ENCODE results near the gene NACC2.

NACC2 gene

DNA sequence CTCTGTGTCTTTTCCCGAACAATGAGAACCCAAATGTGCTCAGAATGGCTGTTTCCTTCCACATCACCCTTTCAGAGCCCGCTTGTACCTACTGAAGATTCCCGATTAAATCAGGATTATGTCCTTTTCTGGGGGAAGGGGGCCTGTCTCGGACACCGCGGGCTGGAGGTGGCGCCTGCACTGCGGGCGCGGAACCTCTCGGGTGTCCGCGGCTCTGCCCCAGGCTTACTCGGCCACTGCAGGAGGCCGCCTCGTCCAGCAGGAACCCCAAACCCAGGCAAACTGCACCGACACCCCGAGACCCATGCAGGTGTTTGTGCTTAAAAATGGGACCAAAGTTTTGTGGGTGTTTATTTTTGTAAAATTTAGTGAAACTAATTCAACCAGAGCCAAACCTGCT, 32.2 kb upstream of the NACC2 start:
- no peak for DNase-seq

DNA sequence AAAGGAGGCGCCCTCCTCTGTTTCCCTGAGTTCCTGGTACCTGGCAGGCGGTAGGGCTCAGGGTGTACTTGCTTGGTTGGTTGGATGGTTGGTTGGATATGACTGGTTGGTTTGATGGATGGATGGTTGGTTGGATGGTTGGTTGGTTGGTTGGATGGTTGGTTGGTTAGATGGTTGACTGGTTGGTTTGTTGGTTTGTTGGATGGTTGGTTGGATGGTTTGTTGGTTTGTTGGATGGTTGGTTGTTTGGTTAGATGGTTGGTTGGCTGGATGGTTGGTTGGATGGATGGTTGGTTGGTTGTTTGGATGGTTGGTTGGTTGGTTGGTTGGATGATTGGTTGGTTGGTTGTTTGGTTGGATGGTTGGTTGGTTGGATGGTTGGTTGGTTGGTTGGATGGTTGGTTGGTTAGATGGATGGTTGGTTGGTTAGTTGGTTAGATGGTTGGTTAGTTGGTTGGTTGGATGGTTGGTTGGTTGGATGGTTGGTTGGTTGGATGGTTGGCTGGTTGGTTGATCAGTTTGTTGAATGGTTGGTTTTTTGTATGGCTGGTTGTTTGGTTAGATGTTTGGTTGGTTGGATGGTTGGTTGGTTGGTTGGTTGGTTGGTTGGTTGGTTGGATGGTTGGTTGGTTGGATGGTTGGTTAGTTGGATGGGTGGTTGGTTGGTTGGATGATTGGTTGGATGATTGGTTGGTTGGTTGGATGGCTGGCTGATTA, 30.0 kb upstream of the NACC2 start:
- DNase-seq: no peak

- DNase-seq: no peak
These were observed 27.6 kb upstream of the NACC2 start for GRCh38 chr9:136122425-136123383.

DNA sequence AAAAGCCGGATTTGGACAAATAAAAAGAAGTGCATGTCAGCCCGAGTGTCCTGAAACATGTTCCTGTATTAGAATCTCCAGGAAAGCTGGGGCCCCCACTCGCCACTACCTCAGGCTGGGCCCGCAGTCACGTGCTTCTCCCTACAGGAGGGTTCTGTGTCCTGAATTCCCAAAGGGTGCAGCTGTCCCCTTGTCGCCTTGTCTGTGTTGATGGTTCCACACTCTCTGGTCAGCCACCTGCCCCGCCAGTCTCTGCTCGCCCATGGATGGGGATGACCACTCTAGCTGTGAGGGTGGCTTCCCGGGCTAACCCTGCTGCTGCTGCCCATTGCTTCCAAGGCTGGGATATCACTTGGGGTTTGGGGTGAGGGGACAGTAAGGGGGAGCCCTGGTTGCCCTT, 26.7 kb upstream of the NACC2 start:
- DNase-seq: no peak

- DNase-seq: no peak
These were observed 25.4 kb upstream of the NACC2 start for GRCh38 chr9:136120438-136120844.

GRCh38 chr9:136119883-136120393, 24.8 kb upstream of the NACC2 start:
- no peak for DNase-seq

DNA sequence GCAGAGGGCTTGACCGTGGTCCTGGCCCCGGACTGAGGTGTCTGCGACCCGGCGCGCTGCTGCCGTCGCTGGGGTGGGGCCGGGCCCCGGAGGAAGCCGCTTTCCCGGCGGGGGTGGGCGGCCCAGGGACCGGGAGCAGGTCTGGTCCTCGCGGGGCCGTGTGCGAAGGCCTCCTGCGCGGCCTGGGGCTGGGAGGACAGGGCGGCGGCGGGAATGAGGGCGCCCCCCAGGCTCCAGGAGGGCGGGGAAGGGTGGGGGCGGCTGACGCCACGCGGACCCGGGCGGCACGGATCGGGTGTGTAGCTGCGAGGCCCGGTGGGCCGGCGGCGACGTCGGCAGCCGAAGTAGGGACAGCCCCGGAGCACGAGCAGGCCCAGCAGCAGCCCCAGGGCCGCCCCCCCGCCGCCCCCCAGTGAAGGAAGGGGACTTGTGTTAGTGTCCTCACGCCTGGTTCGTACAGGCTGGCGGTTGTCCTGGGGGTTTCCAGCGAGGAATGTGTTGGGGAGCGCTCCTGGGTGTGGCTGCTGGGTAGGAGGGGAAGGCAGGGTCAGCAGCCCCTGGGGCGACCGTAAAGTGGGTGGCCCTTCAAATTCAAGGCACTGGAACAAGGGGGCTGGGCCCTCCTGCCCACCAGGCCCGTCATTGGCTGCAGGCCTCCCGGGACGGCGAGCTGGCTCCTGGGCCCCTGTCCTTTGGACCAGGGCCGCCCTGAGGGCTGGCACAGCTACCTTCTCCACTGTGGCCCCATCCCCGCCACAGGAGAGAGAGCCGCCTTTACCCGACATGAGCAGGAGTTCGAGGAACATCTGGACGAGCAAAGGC, 24.2 kb upstream of the NACC2 start:
- peak; percentile 68 for DNase-seq

- peak; percentile 97 for DNase-seq
These were observed 23.4 kb upstream of the NACC2 start, which contains the start of gene TMEM250 for GRCh38 chr9:136118320-136119060. Gene TMEM250 (minus strand): TSS chr9:136118875. CDS start chr9:136116900, 1,975 bp downstream.

DNA sequence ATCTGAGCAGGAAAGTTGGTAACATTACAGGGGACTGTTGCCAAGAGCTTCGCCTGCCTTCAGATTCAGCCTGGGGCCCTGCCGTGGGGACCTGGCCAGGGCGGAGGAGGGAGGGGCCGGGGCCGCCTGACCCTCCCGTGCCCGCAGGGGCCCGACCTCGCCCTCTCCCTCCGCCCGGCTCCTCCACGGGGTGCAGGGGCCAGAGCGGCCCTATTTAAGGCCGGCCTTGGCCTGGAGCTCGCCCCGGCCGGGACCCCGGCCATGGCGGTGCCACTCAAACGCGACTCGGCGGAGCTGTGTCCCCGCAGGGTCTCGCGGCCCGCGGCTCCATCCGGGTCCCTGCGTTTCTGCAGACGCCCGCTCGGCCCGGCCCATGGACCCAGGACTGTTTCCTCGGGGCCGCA, 22.8 kb upstream of the NACC2 start:
- no peak for DNase-seq

DNA sequence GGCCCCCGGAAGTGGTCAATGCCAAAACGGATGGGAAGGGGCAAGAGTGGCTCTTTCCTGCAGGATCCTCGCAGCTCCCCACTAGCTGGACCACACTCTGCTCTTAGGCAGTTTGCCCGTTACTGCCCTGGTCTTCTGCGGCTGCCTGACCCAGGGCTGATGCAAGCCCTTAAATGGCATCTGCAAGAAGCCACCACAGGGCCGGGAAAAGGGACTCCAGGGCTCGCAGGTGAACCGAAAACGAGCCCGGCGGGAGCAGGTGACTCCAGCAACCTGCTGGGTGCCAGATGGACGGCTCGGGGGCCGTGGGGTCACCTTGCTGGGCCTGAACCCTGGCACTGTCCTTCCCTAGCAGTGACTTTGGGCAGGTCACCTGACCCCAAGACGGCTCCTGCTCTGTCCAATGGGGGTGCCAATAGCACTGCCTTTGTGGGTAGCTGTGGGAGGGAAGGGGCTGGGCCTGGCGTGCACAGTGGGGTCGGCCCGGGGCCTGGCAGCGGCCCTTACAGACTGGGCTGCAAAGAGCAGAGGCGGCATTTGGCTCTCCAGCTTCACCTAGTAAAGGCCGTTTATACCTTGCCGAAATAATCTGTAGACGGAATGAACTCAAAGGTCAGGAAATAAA, 22.3 kb upstream of the NACC2 start:
- no peak for DNase-seq

- DNase-seq: no peak
These were observed 21.4 kb upstream of the NACC2 start for GRCh38 chr9:136116360-136117098.

DNA sequence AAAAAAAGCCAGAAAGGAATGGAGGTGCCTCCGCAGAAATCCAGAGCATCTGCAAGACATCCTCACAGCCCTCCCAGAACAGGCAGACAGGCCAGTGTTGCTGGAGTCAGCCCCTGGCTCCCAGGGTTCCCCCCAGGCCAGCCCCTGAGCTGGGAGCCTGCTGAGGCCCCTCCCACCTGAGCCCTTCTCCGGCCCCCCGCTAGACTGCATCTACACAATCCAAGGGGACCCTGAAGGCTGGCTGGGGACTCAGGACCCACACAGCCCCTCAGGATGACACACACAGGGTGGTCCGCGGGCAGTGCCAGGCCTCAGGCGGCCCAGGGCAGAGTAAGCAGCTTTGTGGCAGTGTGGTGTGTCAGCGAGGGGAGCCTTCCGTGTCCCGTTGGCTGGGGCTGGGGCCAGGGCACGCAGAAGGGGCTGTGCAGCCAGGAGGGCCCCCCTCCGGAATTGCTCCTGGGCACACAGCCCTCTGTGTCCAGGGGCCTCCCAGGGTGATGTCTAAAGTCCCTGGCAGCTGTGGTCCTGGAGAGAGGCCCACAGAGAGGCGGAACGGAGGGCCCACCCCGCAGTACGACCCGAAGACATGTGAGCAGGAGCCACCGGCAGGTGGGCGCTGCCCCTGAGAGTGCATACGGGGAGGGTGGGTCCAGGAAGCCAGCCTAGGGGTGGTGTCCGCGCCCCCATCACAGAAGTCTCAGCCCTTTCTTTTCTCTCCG, 20.7 kb upstream of the NACC2 start:
- DNase-seq: no peak

- no peak for DNase-seq
These were observed 20.1 kb upstream of the NACC2 start for GRCh38 chr9:136115206-136115605.

DNA sequence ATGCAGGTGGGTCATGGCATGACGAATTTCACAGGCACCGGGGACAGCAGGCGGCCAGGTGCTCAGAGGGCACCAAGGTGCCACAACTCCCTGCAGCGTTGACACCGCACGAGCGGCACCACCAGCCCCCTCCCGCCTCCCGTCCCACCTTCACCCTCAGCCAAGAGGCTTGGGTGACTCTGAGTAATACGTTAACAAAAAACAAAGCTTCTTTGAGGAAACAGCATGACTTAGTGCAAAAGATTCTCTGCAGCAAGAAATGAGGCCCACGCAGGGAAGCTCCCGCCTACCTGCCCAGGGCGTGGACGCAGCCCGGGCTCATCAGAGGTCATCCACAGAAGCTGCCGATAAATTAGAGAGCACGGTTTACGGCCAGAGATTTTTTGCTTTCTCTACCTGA, 19.5 kb upstream of the NACC2 start:
- no peak for DNase-seq

GRCh38 chr9:136112541-136112940, 17.5 kb upstream of the NACC2 start:
- DNase-seq: no peak

DNA sequence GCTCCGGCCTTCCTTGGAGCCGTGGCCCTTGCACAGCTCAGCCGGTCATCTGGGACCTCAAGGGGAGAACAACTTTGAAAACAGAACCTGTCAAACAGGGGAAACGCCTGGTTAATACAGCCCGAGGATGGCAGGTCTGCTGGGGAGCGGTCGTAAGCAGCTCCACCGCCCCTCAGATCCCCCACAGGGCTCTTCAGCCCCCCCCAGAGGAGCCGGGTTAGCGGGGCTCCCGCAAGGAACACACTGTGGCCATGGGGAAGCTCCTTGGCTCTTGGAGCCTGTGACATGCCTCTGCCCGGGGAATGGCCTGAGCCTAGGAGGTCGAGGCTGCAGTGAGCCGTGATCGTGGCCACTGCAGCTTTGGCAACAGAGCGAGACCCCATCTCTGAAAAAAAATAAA, 16.8 kb upstream of the NACC2 start:
- no peak for DNase-seq

GRCh38 chr9:136111190-136111589, 16.1 kb upstream of the NACC2 start:
- DNase-seq: no peak

DNA sequence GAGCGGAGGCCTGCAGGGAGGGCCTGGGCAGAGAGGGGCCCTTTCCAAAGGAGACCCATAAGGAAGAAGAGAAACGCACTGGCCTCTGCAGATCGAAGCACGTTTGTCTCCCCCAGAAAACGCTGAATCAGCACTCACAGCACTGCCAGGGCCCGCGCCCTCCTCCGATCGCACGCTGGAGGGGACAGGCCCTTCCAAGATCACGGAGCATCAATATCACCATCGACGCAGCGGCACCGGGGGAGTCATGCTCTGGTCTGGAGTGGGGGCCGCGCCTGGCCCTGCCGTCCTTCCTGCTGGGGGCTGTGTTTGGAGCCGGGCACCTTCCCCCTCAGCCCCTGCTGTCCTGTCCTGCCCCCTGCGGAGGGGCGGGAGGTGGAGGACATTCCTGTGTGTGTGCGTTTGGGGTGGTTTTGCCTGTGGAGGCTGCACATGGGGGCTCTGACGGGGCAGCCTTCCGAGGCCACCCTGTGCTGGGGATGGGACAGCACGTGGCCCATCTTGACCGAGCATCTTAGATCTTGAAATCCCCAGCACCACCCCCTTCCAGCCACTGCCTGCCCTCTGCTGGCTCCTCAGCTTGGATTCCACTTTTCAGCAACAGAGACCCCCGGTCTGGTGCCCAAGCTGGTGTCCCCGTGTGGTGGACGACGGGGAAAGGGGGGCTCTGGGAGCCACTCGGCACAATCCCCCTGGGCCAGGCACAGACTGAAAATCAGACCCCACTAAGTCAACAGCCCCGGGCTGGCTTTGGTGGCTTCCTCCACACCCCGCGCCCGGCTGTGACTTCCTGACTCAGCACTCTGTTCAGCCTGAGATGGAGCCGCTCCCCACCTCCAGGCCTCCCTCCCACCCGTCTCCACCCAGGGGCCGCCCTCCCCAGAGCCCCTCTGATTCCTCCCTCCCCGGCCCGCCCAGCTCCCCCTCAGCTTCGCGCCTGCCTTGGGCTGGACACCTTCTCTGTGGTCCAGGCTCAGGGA, 15.3 kb upstream of the NACC2 start:
- DNase-seq: peak; percentile 50
